Esophagus squamous epithelium (tissue), 5 donors: Measurements from ENCODE around the gene ZNF862. TPM values are rescaled to one million over a fixed set of nuclear protein-coding genes. Genes with fewer than 3 reads are reported as not detected.

Experiments used
- DNase-seq: peaks from one replicate; lab custom pipeline; 2025; lab: John Stamatoyannopoulos, UW
- H3K27ac ChIP-seq, 4 donors: fragments of 200-600 bp; sonication (generic); one replicate each; pipeline ENCODE4 v1.5.1; 2016 to 2019; ENCODE audit warnings: mild to moderate bottlenecking in 1 of 4
- H3K27me3 ChIP-seq, 4 donors: fragments of 200-600 bp; sonication (generic); 1 replicate in 3 of 4; 2 replicates in 1 of 4; pipeline versions ENCODE4 v1.5.1 to v1.6.0; 2017 to 2021; ENCODE audit warnings: antibody characterized with exemption in 1 of 4
- H3K36me3 ChIP-seq, 3 donors: fragments of 200-600 bp; sonication (generic); one replicate each; pipeline ENCODE4 v1.5.1; 2016 to 2019
- H3K4me1 ChIP-seq, 3 donors: fragments of 200-600 bp; sonication (generic); one replicate each; pipeline ENCODE4 v1.5.1; 2017 to 2019
- H3K4me3 ChIP-seq, 4 donors: fragments of 200-600 bp; sonication (generic); 1 replicate in 3 of 4; 2 replicates in 1 of 4; pipeline ENCODE4 v1.5.1; 2016 to 2019; ENCODE audit warnings: mild to moderate bottlenecking in 2 of 4, moderate library complexity in 1 of 4
- H3K9me3 ChIP-seq, 3 donors: fragments of 200-600 bp; sonication (generic); one replicate each; pipeline ENCODE4 v1.5.1; 2016 to 2019
- POLR2A ChIP-seq, 4 donors: fragments of 450-650 bp; IDR thresholded peaks; one replicate each; pipeline ENCODE4 v1.6.1; 2017; ENCODE audit warnings: antibody characterized with exemption in 4 of 4, mild to moderate bottlenecking in 4 of 4, moderate library complexity in 3 of 4
- WGBS, 2 donors: methylation state at CpG; one replicate each; pipeline ENCODE4 v1.1.5; 2018; 5-methylcytosine and 5-hydroxymethylcytosine counted together
- intact Hi-C: fragments of 100-400 bp; cut with DNase I; formaldehyde crosslinking; loops from one replicate; pipeline ENCODE4 v1.15.0; 2022
- total RNA-seq, 4 donors: library from RNA; depleted of rRNA; stranded (reverse); fragments of >200 nt; gene quantifications; one replicate each; pipeline ENCODE4 v1.1.0, GENCODE V29; 2016
- TF ChIP-seq, protein P1 (sequence below), 6 experiments: fragments of 450-650 bp in 4 of 6; fragments of 200-600 bp in 2 of 6; sonication (generic) in 2 of 6; IDR thresholded peaks; one replicate each; pipeline ENCODE4 v1.5.1; 2016 to 2019; ENCODE audit warnings: antibody characterized with exemption in 6 of 6, mild to moderate bottlenecking in 4 of 6, moderate library complexity in 4 of 6
- donor health status: DM: yes; HTN: yes; CAD: no.

The ZNF862 gene
- total RNA-seq, 4 donors from 2014 or later: 7.1 to 13.2 (median 9.9) TPM

DNA sequence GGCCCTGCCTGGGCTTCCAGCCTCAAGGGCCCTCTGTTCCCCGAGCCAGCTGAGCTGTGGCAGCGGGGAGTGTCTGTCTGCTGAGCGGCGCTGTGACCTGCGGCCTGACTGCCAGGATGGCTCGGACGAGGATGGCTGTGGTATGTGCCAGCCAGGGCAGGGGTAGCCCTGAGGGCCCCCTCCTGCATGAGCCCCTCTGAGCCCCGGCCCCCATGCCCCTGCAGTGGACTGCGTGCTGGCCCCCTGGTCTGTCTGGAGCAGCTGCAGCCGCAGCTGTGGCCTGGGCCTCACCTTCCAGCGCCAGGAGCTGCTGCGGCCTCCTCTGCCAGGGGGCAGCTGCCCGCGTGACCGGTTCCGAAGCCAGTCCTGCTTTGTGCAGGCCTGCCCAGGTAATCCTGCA lies 36.4 kb upstream of the ZNF862 start:
- WGBS, 2 donors: no CpG with 5 or more reads among the region's 16 CpGs
- H3K36me3 ChIP-seq: no peaks in the 10 kb centered on the region
- no peak overlapping the region for H3K27ac ChIP-seq
- no peak for DNase-seq
- no peak overlapping the region for H3K4me3 ChIP-seq
- no peaks in the 10 kb centered on the region for H3K4me1 ChIP-seq
- intact Hi-C loops: no loop called here
- H3K9me3 ChIP-seq: no peaks in the 10 kb centered on the region
- TF ChIP-seq, protein P1, sequence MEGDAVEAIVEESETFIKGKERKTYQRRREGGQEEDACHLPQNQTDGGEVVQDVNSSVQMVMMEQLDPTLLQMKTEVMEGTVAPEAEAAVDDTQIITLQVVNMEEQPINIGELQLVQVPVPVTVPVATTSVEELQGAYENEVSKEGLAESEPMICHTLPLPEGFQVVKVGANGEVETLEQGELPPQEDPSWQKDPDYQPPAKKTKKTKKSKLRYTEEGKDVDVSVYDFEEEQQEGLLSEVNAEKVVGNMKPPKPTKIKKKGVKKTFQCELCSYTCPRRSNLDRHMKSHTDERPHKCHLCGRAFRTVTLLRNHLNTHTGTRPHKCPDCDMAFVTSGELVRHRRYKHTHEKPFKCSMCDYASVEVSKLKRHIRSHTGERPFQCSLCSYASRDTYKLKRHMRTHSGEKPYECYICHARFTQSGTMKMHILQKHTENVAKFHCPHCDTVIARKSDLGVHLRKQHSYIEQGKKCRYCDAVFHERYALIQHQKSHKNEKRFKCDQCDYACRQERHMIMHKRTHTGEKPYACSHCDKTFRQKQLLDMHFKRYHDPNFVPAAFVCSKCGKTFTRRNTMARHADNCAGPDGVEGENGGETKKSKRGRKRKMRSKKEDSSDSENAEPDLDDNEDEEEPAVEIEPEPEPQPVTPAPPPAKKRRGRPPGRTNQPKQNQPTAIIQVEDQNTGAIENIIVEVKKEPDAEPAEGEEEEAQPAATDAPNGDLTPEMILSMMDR (IDR thresholded peaks at IDR 0.05): no peak
- TF ChIP-seq POLR2A (IDR thresholded peaks at IDR 0.05): no peak
- H3K27me3 ChIP-seq: peaks cover 0 to 6% (median 0%) of the 10 kb centered on the region in 4 donors

DNA sequence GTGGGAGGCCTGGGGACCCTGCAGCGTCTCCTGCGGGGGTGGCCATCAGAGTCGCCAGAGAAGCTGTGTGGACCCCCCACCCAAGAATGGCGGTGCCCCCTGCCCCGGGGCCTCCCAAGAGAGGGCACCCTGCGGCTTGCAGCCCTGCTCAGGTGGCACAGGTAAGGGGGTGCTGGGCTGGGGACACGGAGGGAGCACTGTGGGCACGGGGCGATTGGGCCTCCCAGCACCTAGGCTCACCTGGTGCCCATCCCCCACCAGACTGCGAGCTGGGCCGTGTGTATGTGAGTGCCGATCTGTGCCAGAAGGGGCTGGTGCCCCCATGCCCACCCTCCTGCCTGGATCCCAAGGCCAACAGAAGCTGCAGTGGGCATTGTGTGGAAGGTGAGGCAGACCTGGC lies 35.2 kb upstream of the ZNF862 start:
- intact Hi-C loops: no loop called here
- Histone ChIP-seq H3K27me3 (peaks cover 0 to 9% (median 0%) of the 10 kb centered on the region in 4 donors), H3K9me3 (no peaks in the 10 kb centered on the region), H3K4me3 (no peak overlapping the region), H3K4me1 (no peaks in the 10 kb centered on the region), H3K27ac (no peak overlapping the region), H3K36me3 (no peaks in the 10 kb centered on the region)
- WGBS, 2 donors: 87% methylated on average over 4 of the region's 12 CpGs; no CpG with 5 or more reads in 1 of the 2 donors
- TF ChIP-seq POLR2A (IDR thresholded peaks at IDR 0.05): no peak
- TF ChIP-seq, protein P1 (IDR thresholded peaks at IDR 0.05): no peak
- DNase-seq: no peak

DNA sequence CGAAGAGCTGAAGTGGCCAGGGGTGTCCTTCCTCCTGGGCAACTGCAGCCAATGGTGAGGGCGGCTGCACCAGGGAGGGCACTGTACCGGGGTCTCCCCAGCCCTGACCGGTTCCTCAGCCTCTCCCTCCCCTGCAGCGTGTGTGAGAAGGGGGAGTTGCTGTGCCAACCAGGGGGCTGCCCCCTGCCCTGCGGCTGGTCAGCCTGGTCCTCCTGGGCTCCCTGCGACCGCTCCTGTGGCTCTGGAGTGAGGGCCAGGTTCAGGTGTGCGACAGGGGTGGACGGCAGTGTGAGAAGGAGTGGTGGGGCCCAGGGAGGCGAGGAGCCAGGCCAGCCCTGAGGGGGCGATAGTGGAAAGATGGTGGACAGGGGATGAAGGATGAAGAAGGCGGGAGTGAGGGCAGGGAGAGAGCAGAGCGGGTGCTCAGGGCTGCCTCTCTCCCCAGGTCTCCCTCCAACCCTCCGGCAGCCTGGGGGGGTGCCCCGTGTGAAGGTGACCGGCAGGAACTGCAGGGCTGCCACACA lies 34.6 kb upstream of the ZNF862 start:
- intact Hi-C loops: no loop called here
- Histone ChIP-seq H3K4me3 (no peak overlapping the region), H3K27ac (no peak overlapping the region), H3K27me3 (peaks cover 0 to 15% (median 0%) of the 10 kb centered on the region in 4 donors), H3K9me3 (no peaks in the 10 kb centered on the region), H3K4me1 (no peaks in the 10 kb centered on the region), H3K36me3 (no peaks in the 10 kb centered on the region)
- 74 to 86% methylated on average over 6 to 8 of the region's 17 CpGs for WGBS, 2 donors
- no peak for DNase-seq
- TF ChIP-seq, protein P1 (IDR thresholded peaks at IDR 0.05): no peak
- TF ChIP-seq POLR2A (IDR thresholded peaks at IDR 0.05): no peak

DNA sequence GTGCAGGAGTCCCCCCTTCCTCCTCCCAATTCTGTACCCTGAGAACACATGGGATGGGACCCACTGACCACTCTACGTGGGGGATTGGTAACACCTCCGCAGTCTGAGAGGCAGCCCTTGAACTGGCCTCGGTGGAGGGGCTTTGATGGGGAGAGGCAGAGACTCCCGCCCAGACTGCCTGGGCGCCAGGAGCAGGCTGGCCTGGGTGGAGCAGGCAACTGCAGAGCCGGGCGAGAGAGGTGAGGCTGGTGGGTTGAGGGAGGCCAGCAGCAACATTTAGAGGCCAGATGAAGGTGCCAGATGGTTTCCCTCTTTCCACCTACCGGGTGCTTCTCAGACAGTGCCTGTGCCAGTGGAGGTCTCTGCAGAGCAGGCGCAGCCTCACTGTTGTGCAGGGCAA lies 34.1 kb upstream of the ZNF862 start:
- no peak for TF ChIP-seq POLR2A (IDR thresholded peaks at IDR 0.05)
- TF ChIP-seq, protein P1 (IDR thresholded peaks at IDR 0.05): no peak

DNA sequence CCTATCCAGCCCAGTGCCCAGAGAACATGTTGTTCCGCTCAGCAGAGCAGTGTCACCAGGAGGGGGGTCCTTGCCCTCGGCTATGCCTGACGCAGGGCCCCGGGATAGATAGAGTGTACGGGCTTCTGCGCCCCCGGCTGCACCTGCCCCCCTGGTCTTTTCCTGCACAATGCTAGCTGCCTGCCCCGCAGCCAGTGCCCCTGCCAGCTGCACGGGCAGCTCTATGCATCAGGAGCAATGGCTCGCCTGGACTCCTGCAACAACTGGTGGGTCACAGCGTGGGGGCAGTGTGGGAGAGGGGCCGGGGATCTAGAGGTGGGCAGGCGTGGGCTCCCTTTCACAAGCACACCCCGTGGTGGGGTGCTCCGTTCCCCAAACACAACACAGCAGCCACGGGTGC lies 31.4 kb upstream of the ZNF862 start:
- peaks cover 0 to 15% (median 0%) of the 10 kb centered on the region in 4 donors for H3K27me3 ChIP-seq
- 72 to 73% methylated on average over 8 to 10 of the region's 16 CpGs for WGBS, 2 donors

More for the DNA sequence above, 34.1 kb upstream of the ZNF862 start:
- Histone ChIP-seq H3K27ac (no peak overlapping the region), H3K4me1 (no peaks in the 10 kb centered on the region), H3K9me3 (no peaks in the 10 kb centered on the region), H3K36me3 (no peaks in the 10 kb centered on the region), H3K27me3 (peaks cover 0 to 15% (median 0%) of the 10 kb centered on the region in 4 donors), H3K4me3 (no peak overlapping the region)
- WGBS, 2 donors: 76 to 87% methylated on average over 3 to 6 of the region's 9 CpGs
- DNase-seq: no peak
- intact Hi-C loops: no loop called here

More for the DNA sequence above, 31.4 kb upstream of the ZNF862 start:
- no peaks in the 10 kb centered on the region for H3K4me1 ChIP-seq
- no peaks in the 10 kb centered on the region for H3K9me3 ChIP-seq
- DNase-seq: no peak
- H3K36me3 ChIP-seq: no peaks in the 10 kb centered on the region
- intact Hi-C loops: no loop called here
- TF ChIP-seq, protein P1 (IDR thresholded peaks at IDR 0.05): no peak
- TF ChIP-seq POLR2A (IDR thresholded peaks at IDR 0.05): no peak
- no peak overlapping the region for H3K4me3 ChIP-seq
- H3K27ac ChIP-seq: no peak overlapping the region
